ENCODE results near the gene STAT5B. TPM values are rescaled to one million over a fixed set of nuclear protein-coding genes. Genes with fewer than 3 reads are reported as not detected.
A peak's percentile ranks its signal among the peaks of the same experiment; 100 is the strongest.
"Not testable (repeated sequence)": the region's sequence is repeated elsewhere in the genome, so short reads cannot be mapped to it uniquely, and the experiment has no call there.

The STAT5B gene
- polyA plus RNA-seq (2013, experiment 1 of 2) = 31.3 TPM
- 23.8 TPM for polyA plus RNA-seq (2013, experiment 2 of 2)

DNA sequence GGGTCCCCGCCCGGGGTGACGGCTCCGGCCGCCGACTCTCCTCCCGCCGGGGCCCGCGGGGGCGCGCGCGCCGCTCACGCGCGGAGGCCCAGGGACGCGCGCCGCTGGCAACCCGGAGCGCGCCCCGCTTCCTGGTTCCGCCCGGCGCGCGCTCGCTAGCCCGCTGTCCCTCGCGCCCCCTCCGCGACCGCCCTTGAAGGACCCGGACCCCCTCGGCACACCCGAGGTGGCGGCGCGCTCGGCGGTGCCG lies at the start of gene STAT5B:
Gene STAT5B, minus strand, starts transcription at position 33 of the 250 bp plus-strand sequence. CDS start 44,264 bp downstream, outside the sequence.
- Histone ChIP-seq H3K4me3 (ENCODE audit: extremely low read depth, insufficient read depth, low read length, poor library complexity, severe bottlenecking) (peak within 1 kb of the TSS; percentile 80), H3K36me3 (ENCODE audit: control insufficient read depth, insufficient read depth, low read length) (no peaks in the 10 kb centered on the region), H3K4me1 (ENCODE audit: control insufficient read depth, insufficient read depth, low read length, poor library complexity, severe bottlenecking) (peaks cover 10% of the 10 kb centered on the region), H3K9me3 (ENCODE audit: control insufficient read depth, low read length) (no peaks in the 10 kb centered on the region), H3K27ac (ENCODE audit: low read depth, low read length, severe bottlenecking) (peak within 1 kb of the TSS; percentile 78)
- WGBS, 2 experiments (ENCODE audit: insufficient coverage in 2 of 2) = 0% methylated on average over 30 to 39 of the region's 47 CpGs

DNA sequence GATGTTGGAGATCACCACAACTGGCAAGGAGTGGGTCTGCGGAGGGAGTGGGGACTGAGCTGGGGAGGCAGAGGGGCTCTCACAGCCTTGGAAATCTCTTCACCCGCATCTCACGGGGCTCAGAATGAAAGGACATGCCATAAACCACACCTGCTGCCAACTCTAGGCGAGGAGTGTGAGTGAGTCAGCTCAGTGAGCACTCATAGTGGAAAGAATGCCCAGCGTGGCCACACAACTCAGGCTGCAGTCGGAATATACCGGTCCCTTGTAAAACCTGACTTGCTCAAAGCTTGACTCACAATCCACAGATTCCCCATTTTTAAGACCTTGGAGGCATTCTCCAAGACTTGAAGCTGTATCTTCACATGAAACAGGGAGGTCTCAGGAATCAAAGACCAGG lies 48.8 kb upstream of the STAT5B start:
- Histone ChIP-seq H3K27ac (ENCODE audit: low read depth, low read length, severe bottlenecking) (peak overlapping the region; percentile 49), H3K9me3 (ENCODE audit: control insufficient read depth, low read length) (no peaks in the 10 kb centered on the region), H3K4me1 (ENCODE audit: control insufficient read depth, insufficient read depth, low read length, poor library complexity, severe bottlenecking) (peaks cover 10% of the 10 kb centered on the region), H3K4me3 (ENCODE audit: extremely low read depth, insufficient read depth, low read length, poor library complexity, severe bottlenecking) (no peak overlapping the region), H3K36me3 (ENCODE audit: control insufficient read depth, insufficient read depth, low read length) (peaks cover 74% of the 10 kb centered on the region)
- WGBS, 2 experiments (ENCODE audit: insufficient coverage in 2 of 2) = 96 to 100% methylated on average over 3 to 7 of the region's 7 CpGs

GRCh38 chr17:42323268-42323773 lies 47.1 kb upstream of the STAT5B start:
- Histone ChIP-seq H3K9me3 (ENCODE audit: control insufficient read depth, low read length) (no peaks in the 10 kb centered on the region), H3K36me3 (ENCODE audit: control insufficient read depth, insufficient read depth, low read length) (peaks cover 70% of the 10 kb centered on the region), H3K4me3 (ENCODE audit: extremely low read depth, insufficient read depth, low read length, poor library complexity, severe bottlenecking) (no peak overlapping the region), H3K27ac (ENCODE audit: low read depth, low read length, severe bottlenecking) (no peak overlapping the region), H3K4me1 (ENCODE audit: control insufficient read depth, insufficient read depth, low read length, poor library complexity, severe bottlenecking) (peaks cover 16% of the 10 kb centered on the region)
- 75 to 96% methylated on average over 4 to 5 of the region's 5 CpGs for WGBS, 2 experiments (ENCODE audit: insufficient coverage in 2 of 2)

- Histone ChIP-seq H3K36me3 (ENCODE audit: control insufficient read depth, insufficient read depth, low read length) (peaks cover 74% of the 10 kb centered on the region), H3K9me3 (ENCODE audit: control insufficient read depth, low read length) (no peaks in the 10 kb centered on the region), H3K27ac (ENCODE audit: low read depth, low read length, severe bottlenecking) (no peak overlapping the region), H3K4me3 (ENCODE audit: extremely low read depth, insufficient read depth, low read length, poor library complexity, severe bottlenecking) (no peak overlapping the region), H3K4me1 (ENCODE audit: control insufficient read depth, insufficient read depth, low read length, poor library complexity, severe bottlenecking) (peaks cover 16% of the 10 kb centered on the region)
- 58 to 59% methylated on average over 5 to 6 of the region's 10 CpGs for WGBS, 2 experiments (ENCODE audit: insufficient coverage in 2 of 2)
These were observed 46.4 kb upstream of the STAT5B start for GRCh38 chr17:42322382-42323267.

DNA sequence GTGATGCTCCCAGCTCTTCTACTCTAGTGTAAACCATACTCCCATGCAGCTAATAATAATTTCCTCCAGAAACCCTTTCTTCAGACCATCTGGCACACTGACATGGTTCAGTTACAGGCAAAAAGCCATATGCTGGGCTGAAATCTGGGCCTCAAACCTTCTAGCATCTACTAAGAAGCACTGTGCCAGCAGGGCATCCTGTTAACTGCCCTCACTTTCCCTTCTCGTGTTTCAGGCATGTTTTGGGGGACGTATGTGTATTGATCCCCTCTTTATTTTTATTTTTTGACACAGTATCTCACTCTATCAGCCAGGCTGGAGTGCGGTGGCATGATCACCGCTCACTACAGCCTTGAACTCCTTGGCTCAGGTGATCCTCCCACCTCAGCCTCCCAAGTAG lies 45.4 kb upstream of the STAT5B start:
- H3K4me3 ChIP-seq (ENCODE audit: extremely low read depth, insufficient read depth, low read length, poor library complexity, severe bottlenecking) = no peak overlapping the region
- H3K4me1 ChIP-seq (ENCODE audit: control insufficient read depth, insufficient read depth, low read length, poor library complexity, severe bottlenecking) = peaks cover 16% of the 10 kb centered on the region
- H3K27ac ChIP-seq (ENCODE audit: low read depth, low read length, severe bottlenecking) = no peak overlapping the region
- H3K9me3 ChIP-seq (ENCODE audit: control insufficient read depth, low read length) = no peaks in the 10 kb centered on the region
- WGBS, 2 experiments (ENCODE audit: insufficient coverage in 2 of 2) = 95 to 96% methylated on average over 4 of the region's 4 CpGs
- H3K36me3 ChIP-seq (ENCODE audit: control insufficient read depth, insufficient read depth, low read length) = peaks cover 75% of the 10 kb centered on the region

- not testable (repeated sequence) for H3K27ac ChIP-seq (ENCODE audit: low read depth, low read length, severe bottlenecking)
- H3K36me3 ChIP-seq (ENCODE audit: control insufficient read depth, insufficient read depth, low read length) = peaks cover 74% of the 10 kb centered on the region
- 95 to 96% methylated on average over 6 of the region's 6 CpGs for WGBS, 2 experiments (ENCODE audit: insufficient coverage in 2 of 2)
These were observed 41.8 kb upstream of the STAT5B start for GRCh38 chr17:42317967-42318366.

DNA sequence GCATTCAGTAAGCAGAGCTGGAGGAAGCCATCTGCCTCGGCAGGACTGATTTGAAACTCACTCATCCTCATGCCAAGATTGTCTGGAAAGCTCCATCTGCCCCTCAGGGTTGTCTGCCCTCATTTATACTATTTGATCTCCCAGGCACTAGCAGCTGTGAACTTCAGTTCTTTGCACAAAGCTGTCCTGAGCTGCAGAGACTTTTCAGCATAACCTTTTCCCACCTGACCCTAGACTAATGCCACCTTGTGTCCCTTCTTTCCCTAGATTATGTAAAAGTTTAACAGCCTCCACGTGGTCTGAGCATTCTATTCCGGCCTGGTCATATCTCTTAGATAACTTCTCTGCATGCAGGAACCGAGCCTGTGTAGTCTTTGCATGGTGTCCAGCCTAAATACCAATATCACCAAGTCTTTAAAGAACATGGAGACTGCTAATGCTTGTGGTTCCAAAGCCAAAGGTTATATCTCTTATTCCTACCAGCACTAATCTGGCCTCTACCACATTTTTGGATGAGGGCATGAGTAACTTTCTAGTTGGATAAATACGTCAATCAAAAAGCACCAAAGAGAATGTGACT lies 41.2 kb upstream of the STAT5B start:
- peaks cover 68% of the 10 kb centered on the region for H3K36me3 ChIP-seq (ENCODE audit: control insufficient read depth, insufficient read depth, low read length)
- H3K4me3 ChIP-seq (ENCODE audit: extremely low read depth, insufficient read depth, low read length, poor library complexity, severe bottlenecking) = no peak overlapping the region
- WGBS, 2 experiments (ENCODE audit: insufficient coverage in 2 of 2) = 87 to 89% methylated on average over 3 to 5 of the region's 5 CpGs
- H3K4me1 ChIP-seq (ENCODE audit: control insufficient read depth, insufficient read depth, low read length, poor library complexity, severe bottlenecking) = peaks cover 33% of the 10 kb centered on the region
- no peaks in the 10 kb centered on the region for H3K9me3 ChIP-seq (ENCODE audit: control insufficient read depth, low read length)
- H3K27ac ChIP-seq (ENCODE audit: low read depth, low read length, severe bottlenecking) = no peak overlapping the region

More at GRCh38 chr17:42317967-42318366, 41.8 kb upstream of the STAT5B start:
- H3K4me1 ChIP-seq (ENCODE audit: control insufficient read depth, insufficient read depth, low read length, poor library complexity, severe bottlenecking) = peaks cover 28% of the 10 kb centered on the region
- not testable (repeated sequence) for H3K9me3 ChIP-seq (ENCODE audit: control insufficient read depth, low read length); H3K4me3 ChIP-seq (ENCODE audit: extremely low read depth, insufficient read depth, low read length, poor library complexity, severe bottlenecking)

GRCh38 chr17:42316755-42317154 lies 40.6 kb upstream of the STAT5B start:
- no peak overlapping the region for H3K4me3 ChIP-seq (ENCODE audit: extremely low read depth, insufficient read depth, low read length, poor library complexity, severe bottlenecking)
- H3K9me3 ChIP-seq (ENCODE audit: control insufficient read depth, low read length) = no peaks in the 10 kb centered on the region
- peaks cover 62% of the 10 kb centered on the region for H3K36me3 ChIP-seq (ENCODE audit: control insufficient read depth, insufficient read depth, low read length)
- no CpG with 5 or more reads among the region's 4 CpGs for WGBS, 2 experiments (ENCODE audit: insufficient coverage in 2 of 2)
- no peak overlapping the region for H3K27ac ChIP-seq (ENCODE audit: low read depth, low read length, severe bottlenecking)
- peaks cover 39% of the 10 kb centered on the region for H3K4me1 ChIP-seq (ENCODE audit: control insufficient read depth, insufficient read depth, low read length, poor library complexity, severe bottlenecking)

GRCh38 chr17:42315402-42316156 lies 39.4 kb upstream of the STAT5B start:
- WGBS, 2 experiments (ENCODE audit: insufficient coverage in 2 of 2) = 87 to 90% methylated on average over 6 to 7 of the region's 10 CpGs
- H3K27ac ChIP-seq (ENCODE audit: low read depth, low read length, severe bottlenecking) = no peak overlapping the region
- H3K36me3 ChIP-seq (ENCODE audit: control insufficient read depth, insufficient read depth, low read length) = peaks cover 50% of the 10 kb centered on the region
- H3K4me1 ChIP-seq (ENCODE audit: control insufficient read depth, insufficient read depth, low read length, poor library complexity, severe bottlenecking) = peaks cover 48% of the 10 kb centered on the region
- no peak overlapping the region for H3K4me3 ChIP-seq (ENCODE audit: extremely low read depth, insufficient read depth, low read length, poor library complexity, severe bottlenecking)
- no peaks in the 10 kb centered on the region for H3K9me3 ChIP-seq (ENCODE audit: control insufficient read depth, low read length)

DNA sequence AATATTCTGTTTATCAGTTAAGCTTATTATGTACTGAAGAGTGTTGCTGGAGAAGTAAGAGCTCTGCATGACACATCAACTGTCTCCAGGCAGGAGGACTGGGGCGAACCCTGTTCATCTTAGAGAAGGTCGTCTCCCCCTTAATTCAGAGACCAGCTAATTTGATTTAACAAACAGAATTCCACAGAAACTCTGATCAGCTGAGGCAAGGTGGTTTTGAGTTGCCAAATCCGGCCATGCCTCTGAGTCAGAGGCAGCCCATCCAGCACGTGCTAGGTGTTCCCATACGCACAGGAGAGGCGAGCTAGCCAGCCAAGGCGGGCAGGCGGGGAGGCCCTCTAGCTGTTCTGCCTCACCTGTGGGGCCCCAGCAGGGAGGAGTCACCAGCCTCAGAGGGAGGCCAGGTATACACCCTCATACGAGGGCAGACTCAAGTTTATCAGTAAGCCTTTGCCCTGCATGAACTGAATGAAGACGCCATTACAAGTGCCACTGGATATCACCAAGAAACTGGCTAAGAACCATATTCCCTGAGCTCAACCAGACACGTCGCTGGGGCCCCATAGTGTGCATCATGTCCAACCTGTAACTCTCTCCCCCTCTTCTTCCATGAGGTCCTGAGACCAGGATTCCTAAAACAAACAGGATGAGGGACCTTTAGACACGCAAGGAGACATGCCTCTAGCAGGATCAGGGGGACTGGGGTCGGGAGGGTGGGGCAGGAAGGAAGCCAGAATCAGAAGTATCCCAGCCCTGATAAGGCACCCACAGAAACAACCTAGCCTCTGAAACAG lies 37.8 kb upstream of the STAT5B start:
- Histone ChIP-seq H3K36me3 (ENCODE audit: control insufficient read depth, insufficient read depth, low read length) (peaks cover 45% of the 10 kb centered on the region), H3K9me3 (ENCODE audit: control insufficient read depth, low read length) (no peaks in the 10 kb centered on the region), H3K4me3 (ENCODE audit: extremely low read depth, insufficient read depth, low read length, poor library complexity, severe bottlenecking) (no peak overlapping the region), H3K4me1 (ENCODE audit: control insufficient read depth, insufficient read depth, low read length, poor library complexity, severe bottlenecking) (peaks cover 37% of the 10 kb centered on the region), H3K27ac (ENCODE audit: low read depth, low read length, severe bottlenecking) (no peak overlapping the region)
- WGBS, 2 experiments (ENCODE audit: insufficient coverage in 2 of 2) = 82 to 88% methylated on average over 11 to 12 of the region's 14 CpGs

Measured in mesodermal cell (in vitro differentiated cells).